Ovary (tissue), 9 donors: ENCODE measurements around the gene FAM117A. TPM values are rescaled to one million over a fixed set of nuclear protein-coding genes. Genes with fewer than 3 reads are reported as not detected.

ENCODE experiments used
- DNase-seq, 5 donors: peaks; one replicate each; pipeline ENCODE4 v3.0.0-alpha.2; 2019 to 2020
- H3K27ac ChIP-seq, 2 donors: fragments of 200-600 bp; one replicate each; pipeline versions ENCODE4 v1.5.1 to v1.8.0; 2019 to 2022
- H3K27me3 ChIP-seq: fragments of 200-600 bp; one replicate; pipeline ENCODE4 v1.8.0; 2022
- H3K36me3 ChIP-seq: fragments of 200-600 bp; sonication (generic); one replicate; pipeline ENCODE4 v1.5.1; 2019
- H3K4me1 ChIP-seq: one replicate; pipeline ENCODE4 v1.8.1; 2013; ENCODE audit warnings: mild to moderate bottlenecking, moderate library complexity; ENCODE audit not compliant: insufficient read depth
- H3K4me3 ChIP-seq: fragments of 200-600 bp; sonication (generic); one replicate; pipeline ENCODE4 v1.5.1; 2017
- H3K9me3 ChIP-seq, 2 donors: fragments of 200-600 bp in 1 of 2; sonication (generic) in 1 of 2; one replicate each; pipeline versions ENCODE4 v1.5.1 to v1.8.1; 2013 to 2019; ENCODE audit warnings: mild to moderate bottlenecking in 1 of 2, moderate library complexity in 1 of 2
- CTCF ChIP-seq, 3 donors: fragments of 450-650 bp in 2 of 3; fragments of 200-600 bp in 1 of 3; IDR thresholded peaks; one replicate each; pipeline versions ENCODE4 v1.5.1 to v1.8.0; 2016 to 2022; ENCODE audit warnings: antibody characterized with exemption in 3 of 3, mild to moderate bottlenecking in 1 of 3
- EP300 ChIP-seq: sonication (generic); formaldehyde crosslinking; IDR thresholded peaks from one replicate; pipeline ENCODE4 v1.6.1; 2017; ENCODE audit warnings: antibody characterized with exemption
- POLR2A ChIP-seq: fragments of 450-650 bp; IDR thresholded peaks from one replicate; pipeline ENCODE4 v1.6.1; 2017; ENCODE audit warnings: antibody characterized with exemption, mild to moderate bottlenecking, moderate library complexity
- WGBS, 3 donors: extraction: QIAGEN DNeasy Blood & Tissue Kit in 1 of 3; methylation state at CpG; one replicate each; pipeline versions ENCODE4 v1.1.5 to v1.1.7; 2013 to 2017; 5-methylcytosine and 5-hydroxymethylcytosine counted together
- intact Hi-C, 4 donors: fragments of 100-400 bp; cut with DNase I; formaldehyde crosslinking; loops; one replicate each; pipeline versions ENCODE4 v1.11.0 to v1.15.1; 2022 to 2023
- polyA plus RNA-seq, 2 donors: library from polyadenylated mRNA; stranded (reverse); fragments of 200-250 nt in 1 of 2; fragments of 350-450 nt in 1 of 2; fragmentation: Illumina TruSeq in 1 of 2; extraction: RNeasy Lipid Tissue Mini Kit (QIAGEN cat#74804) in 1 of 2; gene quantifications; one replicate each; pipeline ENCODE4 v1.2.3, GENCODE V29; 2013 to 2014
- total RNA-seq, 7 donors: library from RNA; depleted of rRNA in 2 of 7; stranded (reverse); fragments of >200 nt in 2 of 7; fragmentation: NEBNext Ultra II Directional in 3 of 7; extraction: Animal tissue kit (Norgen Biotek cat#: 25700) in 3 of 7; gene quantifications; one replicate each; pipeline versions ENCODE4 v1.1.0 to v1.2.4, GENCODE V29; 2016 to 2023
- donor health status: DM: no; HTN: no; CAD: no; lungs with moderate emphysema.
- donor health status: DM: no; HTN: no; CAD: no.
- donor health status: Bipolar disorder and iron deficiency.
- donor health status: DM: yes; HTN: yes; CAD: no.
- donor health status: DM: no; HTN: no; CAD: no.
- donor health status: DM: yes; HTN: yes; CAD: no.

The FAM117A gene
- total and polyA plus RNA-seq, 9 donors = 15.0 to 30.4 (median 19.0) TPM

- no peaks in the 10 kb centered on the region for H3K9me3 ChIP-seq
- no peak overlapping the region for H3K27ac ChIP-seq
- intact Hi-C loops = loop anchor here in 1 of 4 donors (2.0 kb wide), 1 partner anchor 122 kb away; no protein-coding TSS in a partner anchor
Measured at GRCh38 chr17:49692751-49693150, 71.2 kb downstream of the FAM117A start.

GRCh38 chr17:49691677-49692191 lies 72.2 kb downstream of the FAM117A start:
- Histone ChIP-seq H3K9me3 (no peaks in the 10 kb centered on the region), H3K27me3 (no peaks in the 10 kb centered on the region), H3K4me1 (peaks cover 3% of the 10 kb centered on the region), H3K4me3 (no peak overlapping the region), H3K27ac (peak overlapping the region; percentile 11 to 48), H3K36me3 (no peaks in the 10 kb centered on the region)
- no peak for DNase-seq
- WGBS, 3 donors = 15 to 22% (median 16%) methylated on average over 8 of the region's 8 CpGs
- intact Hi-C loops = loop anchor here in 1 of 4 donors (2.0 kb wide), 1 partner anchor 121 kb away; no protein-coding TSS in a partner anchor
- TF ChIP-seq CTCF (IDR thresholded peaks at IDR 0.05) (no peak), POLR2A (no peak), EP300 (no peak)

More at GRCh38 chr17:49692751-49693150, 71.2 kb downstream of the FAM117A start:
- 85 to 90% (median 86%) methylated on average over 4 of the region's 4 CpGs for WGBS, 3 donors
- TF ChIP-seq CTCF (IDR thresholded peaks at IDR 0.05) (no peak), POLR2A (no peak), EP300 (no peak)
- no peaks in the 10 kb centered on the region for H3K27me3 ChIP-seq
- peaks cover 3% of the 10 kb centered on the region for H3K4me1 ChIP-seq
- no peak overlapping the region for H3K4me3 ChIP-seq
- DNase-seq = no peak
- no peaks in the 10 kb centered on the region for H3K36me3 ChIP-seq

GRCh38 chr17:49691086-49691676 lies 72.8 kb downstream of the FAM117A start:
- peak overlapping the region; percentile 11 to 48 for H3K27ac ChIP-seq
- H3K4me3 ChIP-seq = no peak overlapping the region
- WGBS, 3 donors = 38 to 57% (median 52%) methylated on average over 9 of the region's 9 CpGs
- intact Hi-C loops = no loop called here
- DNase-seq = peak in 2 of 5 donors; percentile 30 to 47
- no peaks in the 10 kb centered on the region for H3K27me3 ChIP-seq
- peaks cover 3% of the 10 kb centered on the region for H3K4me1 ChIP-seq
- H3K9me3 ChIP-seq = no peaks in the 10 kb centered on the region
- TF ChIP-seq CTCF (IDR thresholded peaks at IDR 0.05) (no peak), EP300 (peak; percentile 23)
- H3K36me3 ChIP-seq = no peaks in the 10 kb centered on the region

GRCh38 chr17:49690256-49690655 lies 73.7 kb downstream of the FAM117A start:
- Histone ChIP-seq H3K27ac (no peak overlapping the region), H3K9me3 (no peaks in the 10 kb centered on the region), H3K4me1 (peaks cover 3% of the 10 kb centered on the region), H3K4me3 (no peak overlapping the region), H3K27me3 (no peaks in the 10 kb centered on the region), H3K36me3 (no peaks in the 10 kb centered on the region)
- TF ChIP-seq POLR2A = no peak
- no peak for TF ChIP-seq CTCF (IDR thresholded peaks at IDR 0.05)
- DNase-seq = no peak
- intact Hi-C loops = no loop called here
- WGBS, 3 donors = 46 to 59% (median 59%) methylated on average over 2 of the region's 2 CpGs
